ENCODE data around the gene C11orf71.

C11orf71 gene

DNA sequence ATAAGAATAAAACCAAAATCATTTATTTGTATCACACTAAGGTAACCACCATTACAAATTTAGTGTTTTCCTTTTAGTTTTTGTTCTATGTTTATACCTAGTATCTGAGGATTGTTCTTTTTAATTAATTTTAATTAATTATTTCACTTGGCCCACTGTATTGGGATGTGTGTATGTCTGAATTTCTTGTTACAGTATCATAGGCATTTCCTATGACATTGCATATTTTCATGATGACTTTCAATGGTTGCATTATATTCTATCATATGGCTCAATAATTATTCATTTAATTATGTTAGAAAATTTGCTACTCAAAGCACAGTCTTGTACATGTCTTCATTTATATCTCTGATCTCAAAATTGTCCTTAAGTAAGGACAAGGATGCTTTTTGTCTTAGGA, 41.0 kb downstream of the C11orf71 start:
- in situ Hi-C loops (cut with HindIII; ENCODE audit: low sequenced_read_pairs), result no loop called here

DNA sequence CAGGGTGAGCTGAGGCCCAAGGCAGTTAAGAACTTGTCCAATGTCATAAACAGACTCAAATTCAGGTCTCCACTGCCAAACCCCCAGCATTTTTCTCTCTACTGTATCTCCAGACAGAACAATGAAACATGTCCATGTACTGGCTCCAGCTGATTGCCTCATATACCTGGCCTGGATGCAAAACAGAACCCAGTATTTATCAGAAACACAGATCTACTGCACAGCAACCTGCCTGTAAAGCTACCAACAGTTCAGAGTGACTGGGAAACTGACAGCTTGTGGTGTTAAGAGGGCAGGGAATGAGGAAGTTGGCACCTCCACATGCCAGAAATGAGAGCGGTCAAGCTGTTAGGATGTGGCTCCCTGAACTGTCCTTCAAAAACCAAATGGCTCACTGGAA, 41.6 kb downstream of the C11orf71 start:
- in situ Hi-C loops (cut with HindIII; ENCODE audit: low sequenced_read_pairs), result no loop called here

DNA sequence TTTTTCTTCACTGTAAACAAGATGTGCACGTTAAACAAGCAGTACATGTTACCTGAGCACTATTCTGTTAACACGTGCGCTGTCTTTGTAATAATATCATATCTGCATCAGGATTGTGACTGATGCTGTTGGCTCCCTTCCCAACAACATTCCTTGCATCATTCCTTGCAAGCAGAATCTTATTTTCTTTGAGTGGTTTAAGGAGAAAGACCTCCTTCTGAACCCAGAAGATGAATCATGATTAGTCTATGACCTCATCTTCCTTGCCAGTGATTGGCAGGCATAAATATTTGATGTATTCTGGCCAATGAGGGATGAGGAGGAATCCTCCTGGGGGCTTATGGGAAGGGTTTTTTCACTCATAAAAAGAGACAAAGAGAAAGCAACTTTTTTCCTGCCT, 46.2 kb downstream of the C11orf71 start:
- in situ Hi-C loops (cut with HindIII; ENCODE audit: low sequenced_read_pairs), result no loop called here

DNA sequence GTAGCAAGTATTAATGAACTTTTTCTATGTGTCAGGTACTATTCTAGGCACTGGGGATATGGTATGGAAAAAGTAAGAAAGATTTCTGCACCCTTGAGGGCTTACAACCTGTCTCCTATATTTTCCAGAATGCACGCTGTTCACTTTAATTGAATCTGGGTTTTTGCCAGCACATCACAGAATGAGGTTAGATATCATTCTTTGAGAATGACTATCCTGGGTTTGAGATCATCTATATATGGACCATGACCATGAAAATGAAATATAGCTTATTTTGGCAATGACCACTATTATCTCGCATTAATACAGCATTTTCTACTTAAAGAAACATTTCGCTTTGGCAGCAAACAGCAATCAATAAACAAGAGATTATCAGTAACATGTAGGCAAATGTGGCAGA, 46.9 kb downstream of the C11orf71 start:
- in situ Hi-C loops (cut with HindIII; ENCODE audit: low sequenced_read_pairs), result no loop called here

DNA sequence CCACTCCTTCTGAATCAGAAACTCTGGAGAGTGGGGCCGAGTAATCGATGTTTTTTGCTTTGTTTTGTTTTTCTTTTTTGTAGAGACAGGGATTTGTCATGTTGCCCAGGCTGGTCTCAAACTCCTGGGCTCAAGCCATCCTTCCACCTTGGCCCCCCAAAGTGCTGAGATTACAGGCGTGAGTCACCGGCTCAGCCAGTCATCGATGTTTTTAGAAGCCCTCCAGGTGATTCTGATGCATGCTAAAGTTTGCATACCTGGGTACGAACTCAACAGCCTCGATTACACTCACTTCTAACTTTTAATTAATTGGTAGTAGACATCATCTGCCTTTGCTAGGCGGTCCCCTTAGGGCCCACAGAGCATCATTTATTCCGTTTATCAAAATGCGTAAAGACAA, 50.3 kb downstream of the C11orf71 start:
- in situ Hi-C loops (cut with HindIII; ENCODE audit: low sequenced_read_pairs), result no loop called here

Measured in endothelial cell of hepatic sinusoid (primary cell).